Activated T-cell treated with anti-CD3 and anti-CD28 coated beads for 48 hours (primary cell): ENCODE measurements around the gene AGPAT3.
A peak's percentile ranks its signal among the peaks of the same experiment; 100 is the strongest.

Source experiments
- DNase-seq: peaks from one replicate; pipeline ENCODE4 v3.0.0-alpha.2; 2020; ENCODE audit warnings: low read depth

Gene AGPAT3

GRCh38 chr21:43907751-43908150 is 42.7 kb downstream of the AGPAT3 start:
- DNase-seq = no peak

GRCh38 chr21:43908167-43908566 is 43.1 kb downstream of the AGPAT3 start:
- DNase-seq = no peak

- DNase-seq = no peak
These were observed 44.8 kb downstream of the AGPAT3 start for GRCh38 chr21:43909741-43910400.

GRCh38 chr21:43910460-43910859 is 45.4 kb downstream of the AGPAT3 start:
- DNase-seq = no peak

GRCh38 chr21:43911015-43911934 is 46.3 kb downstream of the AGPAT3 start:
- DNase-seq = no peak

- no peak for DNase-seq
These were observed 47.0 kb downstream of the AGPAT3 start for GRCh38 chr21:43911935-43912487.

- no peak for DNase-seq
These were observed 47.5 kb downstream of the AGPAT3 start for GRCh38 chr21:43912500-43912899.

- no peak for DNase-seq
These were observed 47.9 kb downstream of the AGPAT3 start for GRCh38 chr21:43912910-43913309.

- no peak for DNase-seq
These were observed 48.9 kb downstream of the AGPAT3 start for GRCh38 chr21:43913928-43914327.

- no peak for DNase-seq
These were observed 51.1 kb downstream of the AGPAT3 start for GRCh38 chr21:43916076-43916475.

- DNase-seq = peak; percentile 59
These were observed 51.9 kb downstream of the AGPAT3 start for GRCh38 chr21:43916691-43917514.

GRCh38 chr21:43917515-43918384 is 52.7 kb downstream of the AGPAT3 start:
- peak; percentile 15 for DNase-seq

GRCh38 chr21:43918385-43918947 is 53.4 kb downstream of the AGPAT3 start:
- DNase-seq = no peak

- no peak for DNase-seq
These were observed 54.3 kb downstream of the AGPAT3 start for GRCh38 chr21:43919283-43919682.

- DNase-seq = no peak
These were observed 55.1 kb downstream of the AGPAT3 start for GRCh38 chr21:43919871-43920801.

- no peak for DNase-seq
These were observed 56.6 kb downstream of the AGPAT3 start for GRCh38 chr21:43921571-43921978.

- DNase-seq = peak; percentile 55
These were observed 57.2 kb downstream of the AGPAT3 start for GRCh38 chr21:43921979-43922945.

GRCh38 chr21:43922949-43923348 is 57.9 kb downstream of the AGPAT3 start:
- DNase-seq = no peak
